DMS79 treated with DMSO at 0.1 percent for 48 hours (cell line): ENCODE data around the gene VPS13A.
"Not testable (repeated sequence)": the region's sequence is repeated elsewhere in the genome, so short reads cannot be mapped to it uniquely, and the experiment has no call there.

Experiments used
- DNase-seq: peaks from one replicate; lab custom pipeline; 2025; lab: John Stamatoyannopoulos, UW

Gene VPS13A

DNA sequence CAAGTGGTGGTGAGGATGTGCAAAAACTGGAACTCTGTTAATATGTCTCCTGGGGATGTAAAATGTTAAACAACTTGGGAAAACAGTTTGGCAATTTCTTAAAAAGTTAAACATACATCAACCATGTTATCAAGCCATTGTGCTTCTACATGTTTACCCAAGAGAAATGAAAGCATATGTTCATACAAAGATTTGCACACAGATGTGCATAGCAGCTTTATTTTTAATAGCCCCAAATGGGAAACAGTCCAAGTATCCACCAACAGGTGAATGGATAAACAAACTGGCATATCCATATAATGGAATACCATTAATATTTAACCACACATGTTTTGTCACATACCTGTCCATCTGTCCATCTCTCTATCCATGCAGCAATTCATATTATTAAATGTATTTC lies 6.2 kb downstream of the VPS13A start:
- DNase-seq = no peak

DNA sequence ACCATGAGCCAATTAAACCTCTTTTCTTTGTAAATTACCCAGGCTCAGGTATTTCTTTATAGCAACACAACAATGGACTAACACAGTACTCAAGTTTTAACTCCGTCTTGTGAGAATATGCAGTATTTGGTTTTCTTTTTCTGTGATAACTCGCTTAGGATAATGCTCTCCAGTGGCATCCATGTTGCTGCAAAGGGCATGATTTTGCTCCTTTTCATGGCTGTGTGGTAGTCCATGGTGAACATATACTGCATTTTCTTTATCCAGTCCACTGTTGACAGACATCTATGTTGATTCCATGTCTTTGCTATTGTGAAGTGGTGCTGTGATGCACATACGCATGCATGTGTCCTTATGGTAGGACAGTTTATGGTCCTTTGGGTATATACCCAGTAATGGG lies 10.9 kb downstream of the VPS13A start:
- DNase-seq = no peak

- DNase-seq = no peak
These were observed 17.1 kb downstream of the VPS13A start for GRCh38 chr9:77194423-77194822.

- no peak for DNase-seq
These were observed 32.8 kb downstream of the VPS13A start for GRCh38 chr9:77210116-77210515.

DNA sequence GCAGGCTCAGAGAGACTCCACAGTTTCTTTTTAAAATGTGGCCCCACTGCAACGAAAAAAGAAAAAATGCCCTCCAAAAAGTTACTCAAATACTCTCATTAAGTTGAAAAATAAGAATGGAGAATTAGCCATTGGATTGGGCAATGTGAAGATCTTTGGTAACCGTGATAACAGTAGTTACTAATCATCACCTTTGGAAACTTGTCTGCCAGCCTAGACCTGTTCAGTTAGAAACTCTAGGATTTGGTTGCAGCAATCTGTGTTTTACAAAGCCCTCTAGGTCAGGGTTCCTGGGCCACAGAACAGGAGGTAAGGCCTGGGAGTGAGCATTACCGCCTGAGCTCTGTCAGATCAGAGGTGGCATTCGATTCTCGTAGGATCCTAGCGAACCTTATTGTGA lies 34.2 kb downstream of the VPS13A start:
- DNase-seq = no peak

DNA sequence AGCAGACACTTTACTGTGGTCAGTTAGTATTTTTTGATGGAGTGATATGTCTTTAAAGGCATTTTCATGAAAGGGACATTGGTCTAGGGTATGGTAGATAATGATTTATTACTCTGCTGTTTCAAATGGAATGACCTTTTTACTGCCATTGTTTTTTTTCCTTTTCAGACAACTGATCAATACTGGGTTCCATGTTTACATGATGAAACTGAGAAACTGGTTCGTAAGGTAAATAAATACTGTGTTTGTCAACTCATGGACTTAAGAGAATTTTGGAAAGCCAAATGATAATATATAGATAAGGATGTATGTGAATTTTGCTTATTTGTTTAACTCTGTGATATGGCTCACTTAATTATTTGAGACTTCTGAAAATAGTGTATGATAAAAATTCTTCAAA lies 35.5 kb downstream of the VPS13A start:
- DNase-seq = no peak

- no peak for DNase-seq
These were observed 38.5 kb downstream of the VPS13A start for GRCh38 chr9:77215874-77216273.

GRCh38 chr9:77218612-77219011 lies 41.3 kb downstream of the VPS13A start:
- DNase-seq = no peak

DNA sequence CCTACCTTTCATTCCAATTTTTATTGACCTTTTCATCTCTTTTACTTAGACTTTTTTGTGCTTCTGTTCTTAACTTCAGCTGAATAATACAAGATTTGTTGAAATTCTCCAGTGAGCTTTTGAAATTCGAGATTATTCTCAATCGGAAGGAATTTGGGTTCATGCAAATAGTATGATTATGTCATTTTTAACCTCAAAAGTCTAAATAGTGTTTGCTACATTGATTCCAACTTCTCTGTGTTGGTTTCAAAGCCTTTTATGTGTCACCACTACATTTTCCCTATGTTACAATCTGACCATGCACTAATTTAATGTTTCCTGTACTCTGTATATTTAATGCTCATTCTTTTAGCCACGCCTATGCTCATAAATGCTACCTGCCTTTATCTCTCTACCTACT lies 44.1 kb downstream of the VPS13A start:
- no peak for DNase-seq

GRCh38 chr9:77224746-77225312 lies 47.5 kb downstream of the VPS13A start:
- no peak for DNase-seq

- DNase-seq = no peak
These were observed 59.4 kb downstream of the VPS13A start for GRCh38 chr9:77236693-77237092.

GRCh38 chr9:77237896-77238295 lies 60.6 kb downstream of the VPS13A start:
- no peak for DNase-seq

DNA sequence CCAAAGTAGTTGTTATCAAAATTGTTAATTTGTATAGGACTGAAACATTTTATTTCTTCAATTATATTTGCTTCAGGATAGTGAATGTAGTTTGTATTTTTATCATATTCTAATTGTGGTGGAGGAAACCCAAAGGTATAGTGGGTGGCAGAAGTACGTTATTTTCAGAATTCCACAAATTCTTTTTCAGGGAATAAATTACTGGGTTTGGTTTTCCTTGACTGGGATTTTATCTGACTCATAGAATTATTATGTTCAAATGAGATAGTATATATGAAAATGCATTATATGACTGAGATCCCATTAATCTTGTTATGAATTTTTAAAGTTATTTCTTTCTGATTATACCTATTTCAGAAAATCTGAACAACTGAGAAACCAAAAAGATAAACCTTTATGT lies 73.7 kb downstream of the VPS13A start:
- no peak for DNase-seq

GRCh38 chr9:77257275-77257674 lies 79.9 kb downstream of the VPS13A start:
- no peak for DNase-seq

DNA sequence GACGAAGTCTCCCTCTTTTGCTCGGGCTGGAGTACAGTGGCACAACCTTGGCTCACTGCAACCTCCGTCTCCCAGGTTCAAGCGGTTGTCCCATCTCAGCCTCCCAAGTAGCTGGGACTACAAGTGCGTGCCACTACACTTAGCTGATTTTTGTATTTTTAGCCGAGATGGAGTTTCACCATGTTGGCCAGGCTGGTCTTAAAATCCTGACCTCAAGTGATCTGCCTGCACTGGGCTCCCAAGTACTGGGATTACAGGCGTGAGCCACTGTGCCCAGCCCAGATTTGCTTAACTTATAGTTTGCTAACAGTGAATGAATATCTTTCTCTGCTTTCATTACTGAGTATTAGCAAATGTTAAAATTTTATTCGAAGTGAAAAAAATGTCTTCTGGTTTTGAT lies 84.3 kb downstream of the VPS13A start:
- no peak for DNase-seq

DNA sequence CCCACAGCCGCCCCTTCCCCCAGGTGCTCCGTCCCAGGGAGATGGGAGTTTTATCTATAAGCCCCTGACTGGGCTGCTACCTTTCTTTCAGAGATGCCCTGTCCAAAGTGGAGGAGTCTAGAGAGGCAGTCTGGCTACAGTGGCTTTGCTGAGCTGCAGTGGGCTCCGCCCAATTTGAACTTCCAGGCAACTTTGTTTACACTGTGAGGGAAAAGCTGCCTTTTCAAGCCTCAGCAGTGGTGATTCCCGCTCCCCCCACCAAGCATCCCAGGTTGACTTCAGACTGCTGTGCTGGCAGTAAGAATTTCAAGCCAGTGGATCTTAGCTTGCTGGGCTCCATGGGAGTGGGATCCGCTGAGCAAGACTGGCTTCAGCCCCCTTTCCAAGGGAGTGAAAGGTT lies 90.4 kb downstream of the VPS13A start:
- DNase-seq = not testable (repeated sequence)

- no peak for DNase-seq
These were observed 93.8 kb downstream of the VPS13A start for GRCh38 chr9:77271023-77271690.

DNA sequence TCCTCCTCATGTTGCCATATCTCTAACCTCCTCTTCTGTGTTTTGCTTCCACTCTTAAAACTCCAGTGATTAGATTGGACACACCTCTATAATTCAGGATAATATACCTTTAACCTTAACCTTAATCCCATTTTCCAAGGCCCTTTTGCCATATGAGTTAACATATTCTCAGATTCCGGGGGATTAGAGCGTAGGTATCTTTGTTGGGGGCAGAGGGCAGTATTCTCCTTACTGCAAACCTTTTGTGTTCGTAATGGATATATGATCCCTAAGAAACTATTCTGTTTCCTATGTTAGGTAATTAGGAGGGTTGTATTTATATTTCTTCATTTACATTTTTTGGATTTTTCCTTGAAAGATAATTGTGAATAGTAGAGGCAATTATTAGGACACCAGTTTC lies 99.5 kb downstream of the VPS13A start:
- no peak for DNase-seq

DNA sequence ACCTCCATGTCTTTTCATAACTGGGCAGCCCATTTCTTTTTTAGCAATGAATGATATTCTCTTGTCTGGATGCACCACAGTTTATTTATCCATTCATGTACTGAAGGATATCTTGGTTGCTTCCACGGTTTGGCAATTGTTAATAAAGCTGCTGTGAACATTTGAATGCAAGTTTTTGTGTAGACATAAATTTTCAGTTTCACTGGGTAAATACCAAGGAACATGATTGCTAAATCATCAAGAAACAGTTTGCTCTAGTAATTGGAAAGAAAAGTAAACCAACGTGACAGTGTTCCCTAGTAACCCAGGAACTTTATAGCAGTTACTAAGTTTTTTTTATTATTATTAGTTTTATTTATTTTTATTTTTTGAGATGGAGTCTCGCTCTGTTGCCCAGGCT lies 100.4 kb downstream of the VPS13A start:
- no peak for DNase-seq

DNA sequence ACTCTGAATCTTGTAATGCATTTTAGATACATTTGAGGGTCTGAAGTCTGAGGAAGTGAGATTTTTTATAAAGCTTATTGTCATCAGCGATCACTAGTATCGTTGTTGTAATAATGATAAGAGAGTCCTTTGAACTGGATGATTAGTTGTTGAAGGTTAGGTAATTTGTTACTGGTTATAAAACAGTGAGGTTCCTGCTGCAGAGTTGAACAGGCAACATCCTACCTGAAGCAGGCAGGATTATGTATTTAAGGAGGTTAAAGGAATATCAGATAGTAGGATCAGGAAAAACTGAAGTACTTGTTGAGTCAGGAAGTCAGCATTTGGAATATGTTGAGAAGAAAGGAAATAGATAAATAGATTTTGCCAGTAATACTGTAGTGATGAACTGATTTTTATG lies 106.7 kb downstream of the VPS13A start:
- DNase-seq = no peak

GRCh38 chr9:77284616-77285015 lies 107.3 kb downstream of the VPS13A start:
- DNase-seq = no peak

DNA sequence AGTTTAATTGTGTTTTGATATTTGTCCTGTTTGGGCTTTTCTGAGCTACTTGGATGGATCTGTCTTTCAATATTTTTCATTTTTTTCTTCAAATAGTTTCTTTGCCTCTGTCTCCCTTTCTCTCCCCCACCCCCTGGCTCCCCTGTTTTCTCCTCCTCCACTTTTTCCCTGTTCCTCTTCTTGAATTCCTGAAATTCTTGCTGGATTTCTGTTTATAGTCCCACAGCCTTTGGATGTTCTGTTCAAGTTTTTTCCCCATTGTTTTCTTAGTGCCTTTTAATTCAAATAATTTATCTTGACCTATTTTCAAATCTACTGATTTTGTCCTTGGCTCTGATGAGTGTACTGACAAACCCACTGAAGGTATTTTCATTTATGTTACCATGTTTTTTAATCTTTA lies 113.0 kb downstream of the VPS13A start:
- no peak for DNase-seq

GRCh38 chr9:77291714-77292113 lies 114.4 kb downstream of the VPS13A start:
- DNase-seq = no peak

- DNase-seq = no peak
These were observed 116.6 kb downstream of the VPS13A start for GRCh38 chr9:77293949-77294348.
